HG03108 (cell line): ENCODE results near the gene ALG12.

ENCODE experiments used
- ATAC-seq: cut with Tn5 transposase; IDR thresholded peaks from one replicate; pipeline ENCODE4 v1.9.1; 2021; ENCODE audit warnings: moderate library complexity; ENCODE audit not compliant: unreplicated experiment

The ALG12 gene

DNA sequence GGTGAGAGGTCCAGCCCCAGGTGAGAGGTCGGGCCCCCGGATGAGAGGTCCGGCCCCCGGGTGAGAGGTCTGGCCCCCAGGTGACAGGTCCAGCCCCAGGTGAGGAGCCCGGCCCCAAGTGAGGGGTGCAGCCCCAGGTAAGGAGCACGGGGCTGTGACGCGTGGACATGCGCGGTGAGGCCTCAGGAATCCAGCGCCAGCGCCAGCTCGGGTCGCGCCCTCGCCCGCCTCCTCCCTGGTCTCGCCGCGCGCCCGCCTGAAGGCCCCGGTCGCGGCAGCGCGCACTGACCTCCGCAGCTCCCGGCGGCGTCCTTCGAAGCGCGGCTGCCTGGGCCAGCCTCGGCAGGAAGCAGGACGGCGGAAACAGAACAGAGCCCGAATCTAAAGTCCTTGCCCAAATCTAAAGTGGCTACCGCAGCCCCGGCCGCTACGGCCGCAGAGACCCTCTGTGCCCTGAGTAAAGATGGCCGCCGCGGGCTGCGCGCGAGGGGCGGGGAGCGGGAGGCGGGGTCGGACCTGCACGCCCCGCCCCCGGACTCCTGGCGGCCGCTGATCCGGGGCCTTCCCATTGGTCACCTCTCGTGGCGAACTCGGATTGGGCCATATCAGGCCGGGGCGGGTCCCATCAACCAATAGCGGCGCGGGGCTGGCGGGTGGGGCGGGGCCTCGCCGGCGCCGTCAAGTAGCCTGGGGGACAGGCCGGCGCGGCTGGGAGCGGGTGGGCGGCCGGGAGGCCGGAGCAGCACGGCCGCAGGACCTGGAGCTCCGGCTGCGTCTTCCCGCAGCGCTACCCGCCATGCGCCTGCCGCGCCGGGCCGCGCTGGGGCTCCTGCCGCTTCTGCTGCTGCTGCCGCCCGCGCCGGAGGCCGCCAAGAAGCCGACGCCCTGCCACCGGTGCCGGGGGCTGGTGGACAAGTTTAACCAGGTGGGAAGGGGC lies at the start of gene ALG12, which contains the start of gene CRELD2:
TSS of gene ALG12 (minus strand) at position 465 of the 937 bp plus-strand sequence. CDS start 4,673 bp downstream, outside the sequence.
TSS of gene CRELD2 (plus strand) at position 661 of the 937 bp plus-strand sequence. CDS start at position 797, 136 bp downstream.
- ATAC-seq = peak; percentile 88

DNA sequence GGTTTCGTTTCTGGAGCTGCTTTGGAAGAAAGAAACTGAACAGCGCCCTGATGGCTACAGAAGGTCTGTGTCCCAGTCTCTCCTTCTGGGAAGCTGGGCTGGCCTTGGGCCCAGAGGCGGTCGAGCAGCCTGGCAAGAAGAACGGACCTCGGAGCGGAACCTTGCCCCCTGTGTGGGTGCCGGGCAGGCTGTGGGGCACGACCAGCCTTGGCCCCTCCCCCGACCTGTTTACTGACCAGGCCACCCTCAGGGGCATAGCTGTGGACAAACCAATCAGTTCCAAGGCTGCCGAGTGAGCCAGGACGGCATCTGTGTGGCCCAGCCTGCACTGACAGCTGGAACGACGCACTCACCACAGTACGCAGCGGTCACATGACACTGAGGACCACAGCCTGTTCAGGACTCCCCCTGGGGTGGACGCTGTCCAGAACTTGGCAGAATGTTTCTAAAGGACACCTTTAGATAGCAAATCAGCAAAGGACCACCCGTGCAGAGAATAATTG lies 49.5 kb upstream of the ALG12 start:
- no peak for ATAC-seq

DNA sequence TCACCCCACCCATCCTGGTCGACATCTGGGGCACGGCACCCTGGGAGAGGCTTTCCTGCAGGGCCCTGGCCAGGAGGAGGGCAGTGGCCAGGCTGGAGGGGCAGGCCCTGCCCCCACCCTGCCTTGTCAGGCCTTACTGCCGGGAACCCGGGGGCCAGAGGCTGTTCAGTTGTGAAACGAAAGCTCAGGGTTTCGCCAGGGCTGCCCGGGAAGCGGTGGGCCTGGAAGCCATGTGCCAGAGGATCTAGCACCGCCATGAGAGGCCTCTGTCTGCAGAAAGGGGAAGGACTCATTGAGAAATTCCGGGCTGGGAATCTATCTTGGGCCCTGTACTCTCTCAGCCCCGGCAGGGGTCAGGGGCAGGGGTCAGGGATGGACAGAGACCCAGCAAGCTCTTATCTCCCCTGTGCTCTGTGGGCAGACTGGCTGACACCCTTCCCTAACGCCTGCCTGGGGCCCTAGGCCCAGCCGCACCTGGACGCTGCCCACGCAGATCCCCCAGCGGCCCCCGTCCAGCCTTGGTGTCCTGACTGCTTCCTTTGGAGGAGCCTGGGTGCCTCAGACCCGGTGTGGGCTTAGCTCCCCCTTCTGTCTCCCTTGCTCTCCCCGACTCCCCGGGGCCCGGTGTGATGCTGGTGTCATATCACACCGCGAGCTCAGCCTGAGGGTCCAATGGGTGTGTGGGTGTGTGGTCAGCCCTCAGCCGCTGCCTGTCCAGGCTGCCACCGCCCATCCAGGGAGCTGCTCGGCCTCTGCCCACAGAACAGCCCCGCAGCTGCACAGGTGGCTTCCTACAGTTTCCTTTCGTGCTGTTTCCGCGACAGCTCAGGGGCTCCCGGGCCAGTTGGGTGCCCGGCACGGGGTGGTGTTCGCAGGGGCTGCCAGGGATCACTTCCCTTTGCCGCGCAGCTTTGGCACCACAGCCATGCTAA lies 48.8 kb upstream of the ALG12 start:
- ATAC-seq = no peak

DNA sequence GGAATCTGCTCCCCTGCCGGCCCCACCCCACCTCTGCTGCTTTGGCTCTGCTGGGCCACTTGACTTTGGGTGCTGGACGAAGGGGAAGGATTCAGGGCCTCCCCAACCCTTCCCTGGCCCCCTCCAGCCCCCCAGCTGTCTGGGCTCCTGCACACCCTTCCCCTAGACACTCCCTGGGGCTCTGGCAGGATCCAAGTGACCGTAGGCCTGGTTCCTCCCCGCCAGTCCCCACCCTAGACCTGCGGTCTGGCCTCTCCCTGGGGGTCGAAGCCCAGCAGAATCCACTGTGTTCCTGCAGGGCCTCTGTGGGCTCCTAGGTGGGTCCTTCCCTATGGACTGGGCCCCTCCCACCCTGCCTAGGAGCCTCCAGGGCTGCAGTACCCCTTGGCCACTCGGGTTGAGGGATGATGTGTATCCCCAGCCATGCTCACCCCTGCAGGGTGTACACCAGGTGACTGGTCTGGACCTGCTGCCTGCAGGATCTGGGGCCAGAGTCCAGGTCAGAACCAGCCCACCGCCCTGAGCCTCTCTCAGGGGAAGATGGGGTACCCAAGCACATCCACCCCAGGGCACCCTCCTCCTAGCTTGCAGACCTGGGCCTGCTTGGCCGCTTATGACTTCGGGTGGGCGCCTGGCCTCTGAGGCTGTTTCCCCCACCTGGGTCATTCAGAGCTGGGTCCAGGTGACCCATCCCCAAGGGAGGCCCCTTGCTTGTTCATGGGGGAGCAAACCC lies 48.0 kb upstream of the ALG12 start:
- no peak for ATAC-seq

DNA sequence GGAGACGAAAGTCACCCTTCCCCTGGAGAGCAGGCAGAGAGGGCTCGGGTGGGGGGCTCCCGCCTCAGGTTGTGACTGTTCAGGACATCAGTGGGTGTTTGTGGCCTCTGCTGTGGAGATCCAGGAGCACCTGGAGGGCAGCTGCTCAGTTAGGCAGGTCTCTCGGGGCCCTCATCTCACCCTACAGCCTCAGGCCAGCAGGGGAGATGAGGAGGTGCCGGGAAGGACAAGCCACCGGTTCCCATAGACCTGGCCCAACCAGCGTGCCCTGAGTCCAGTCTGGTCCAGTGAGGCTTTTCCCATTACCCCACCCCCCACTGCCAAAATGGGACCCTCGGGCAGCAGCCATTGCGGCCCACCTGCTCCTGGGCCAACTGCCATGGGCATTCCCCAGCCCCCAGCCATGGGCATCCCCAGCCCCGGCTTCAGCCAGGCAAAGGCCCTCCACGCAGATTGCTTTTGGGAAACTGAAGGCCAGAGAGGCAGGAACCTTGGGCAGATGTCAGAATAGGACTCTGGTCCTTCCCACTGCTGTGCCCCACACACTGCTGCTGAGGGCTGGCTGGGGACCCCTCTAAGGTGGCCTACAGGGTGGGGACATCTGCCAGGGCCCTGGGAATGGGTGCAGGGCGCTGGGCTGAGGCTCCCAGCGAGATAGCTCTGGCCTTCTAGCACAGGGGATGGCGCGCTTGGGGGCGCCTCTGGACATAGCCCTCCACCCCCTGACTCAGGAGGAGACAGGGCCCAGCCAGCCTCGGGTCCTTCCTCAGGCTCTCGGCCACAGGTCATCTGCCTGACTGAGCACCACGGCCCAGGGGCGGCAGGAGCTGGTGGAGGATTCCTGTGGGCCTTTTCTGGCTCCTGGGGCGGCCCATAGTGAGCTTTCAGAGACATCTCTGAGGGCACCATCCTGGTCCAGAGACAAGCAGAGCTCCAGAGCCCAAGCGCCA lies 47.1 kb upstream of the ALG12 start:
- ATAC-seq = no peak

DNA sequence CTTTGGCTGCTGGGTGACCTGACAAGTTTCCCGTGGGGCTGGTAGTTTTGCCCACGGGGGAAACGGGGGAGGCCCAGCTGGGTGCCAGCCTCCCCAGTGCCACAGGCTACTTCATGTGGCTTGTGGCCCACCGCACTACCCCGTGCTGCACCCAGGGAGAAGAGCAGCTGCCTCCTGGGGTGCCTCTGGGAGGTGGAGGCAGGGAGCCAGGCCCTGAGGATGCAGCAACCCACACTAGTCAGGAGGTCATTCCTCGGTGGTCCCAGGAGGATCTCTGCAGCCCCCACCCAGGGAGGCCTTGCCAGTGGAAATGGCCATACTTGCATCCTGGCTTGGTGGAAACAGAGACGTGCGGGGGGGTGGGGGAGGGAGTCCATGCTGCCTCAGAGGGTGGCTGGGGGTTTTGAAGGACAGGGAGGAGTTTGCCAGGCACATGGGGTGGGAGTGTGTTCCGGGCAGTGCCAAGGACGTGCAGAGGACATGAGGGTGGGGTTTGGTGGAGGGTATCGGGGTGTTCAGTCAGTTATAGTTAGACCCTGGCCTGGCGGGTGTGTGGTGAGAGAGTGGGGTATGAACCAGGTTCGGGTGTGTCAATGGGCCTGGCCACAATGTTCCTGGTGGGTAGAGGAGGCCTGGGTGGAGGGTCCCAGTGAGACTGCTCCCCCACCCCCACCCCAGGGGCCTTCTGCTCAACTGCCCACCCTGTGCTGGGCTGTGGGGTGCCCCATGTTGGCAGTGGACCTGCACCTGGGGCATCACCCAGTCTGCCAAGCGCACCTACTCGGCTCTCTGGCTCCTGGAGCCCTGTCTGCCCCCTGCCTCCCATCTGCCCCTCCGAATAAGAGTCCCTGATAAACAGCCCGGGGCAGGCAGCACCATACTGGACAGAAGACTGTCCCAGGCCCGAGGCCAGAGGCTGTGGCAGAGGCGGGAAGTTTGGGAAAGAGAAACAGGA lies 46.2 kb upstream of the ALG12 start:
- no peak for ATAC-seq

DNA sequence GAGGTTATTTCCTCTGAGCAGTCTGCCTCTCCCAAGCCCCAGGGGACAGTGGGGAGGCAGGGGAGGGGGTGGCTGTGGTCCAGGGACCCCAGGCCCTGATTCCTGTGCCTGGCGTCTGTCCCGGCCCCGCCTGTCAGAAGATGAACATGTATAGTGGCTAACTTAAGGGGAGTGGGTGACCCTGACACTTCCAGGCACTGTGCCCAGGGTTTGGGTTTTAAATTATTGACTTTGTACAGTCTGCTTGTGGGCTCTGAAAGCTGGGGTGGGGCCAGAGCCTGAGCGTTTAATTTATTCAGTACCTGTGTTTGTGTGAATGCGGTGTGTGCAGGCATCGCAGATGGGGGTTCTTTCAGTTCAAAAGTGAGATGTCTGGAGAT lies 45.4 kb upstream of the ALG12 start:
- ATAC-seq = no peak

DNA sequence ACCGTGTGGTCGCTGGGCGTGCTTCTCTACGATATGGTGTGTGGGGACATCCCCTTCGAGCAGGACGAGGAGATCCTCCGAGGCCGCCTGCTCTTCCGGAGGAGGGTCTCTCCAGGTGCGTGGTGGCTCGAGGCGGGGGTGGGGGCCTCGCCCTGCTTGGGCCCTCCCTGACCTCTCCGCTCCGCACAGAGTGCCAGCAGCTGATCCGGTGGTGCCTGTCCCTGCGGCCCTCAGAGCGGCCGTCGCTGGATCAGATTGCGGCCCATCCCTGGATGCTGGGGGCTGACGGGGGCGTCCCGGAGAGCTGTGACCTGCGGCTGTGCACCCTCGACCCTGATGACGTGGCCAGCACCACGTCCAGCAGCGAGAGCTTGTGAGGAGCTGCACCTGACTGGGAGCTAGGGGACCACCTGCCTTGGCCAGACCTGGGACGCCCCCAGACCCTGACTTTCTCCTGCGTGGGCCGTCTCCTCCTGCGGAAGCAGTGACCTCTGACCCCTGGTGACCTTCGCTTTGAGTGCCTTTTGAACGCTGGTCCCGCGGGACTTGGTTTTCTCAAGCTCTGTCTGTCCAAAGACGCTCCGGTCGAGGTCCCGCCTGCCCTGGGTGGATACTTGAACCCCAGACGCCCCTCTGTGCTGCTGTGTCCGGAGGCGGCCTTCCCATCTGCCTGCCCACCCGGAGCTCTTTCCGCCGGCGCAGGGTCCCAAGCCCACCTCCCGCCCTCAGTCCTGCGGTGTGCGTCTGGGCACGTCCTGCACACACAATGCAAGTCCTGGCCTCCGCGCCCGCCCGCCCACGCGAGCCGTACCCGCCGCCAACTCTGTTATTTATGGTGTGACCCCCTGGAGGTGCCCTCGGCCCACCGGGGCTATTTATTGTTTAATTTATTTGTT lies 44.8 kb upstream of the ALG12 start:
- ATAC-seq = no peak

DNA sequence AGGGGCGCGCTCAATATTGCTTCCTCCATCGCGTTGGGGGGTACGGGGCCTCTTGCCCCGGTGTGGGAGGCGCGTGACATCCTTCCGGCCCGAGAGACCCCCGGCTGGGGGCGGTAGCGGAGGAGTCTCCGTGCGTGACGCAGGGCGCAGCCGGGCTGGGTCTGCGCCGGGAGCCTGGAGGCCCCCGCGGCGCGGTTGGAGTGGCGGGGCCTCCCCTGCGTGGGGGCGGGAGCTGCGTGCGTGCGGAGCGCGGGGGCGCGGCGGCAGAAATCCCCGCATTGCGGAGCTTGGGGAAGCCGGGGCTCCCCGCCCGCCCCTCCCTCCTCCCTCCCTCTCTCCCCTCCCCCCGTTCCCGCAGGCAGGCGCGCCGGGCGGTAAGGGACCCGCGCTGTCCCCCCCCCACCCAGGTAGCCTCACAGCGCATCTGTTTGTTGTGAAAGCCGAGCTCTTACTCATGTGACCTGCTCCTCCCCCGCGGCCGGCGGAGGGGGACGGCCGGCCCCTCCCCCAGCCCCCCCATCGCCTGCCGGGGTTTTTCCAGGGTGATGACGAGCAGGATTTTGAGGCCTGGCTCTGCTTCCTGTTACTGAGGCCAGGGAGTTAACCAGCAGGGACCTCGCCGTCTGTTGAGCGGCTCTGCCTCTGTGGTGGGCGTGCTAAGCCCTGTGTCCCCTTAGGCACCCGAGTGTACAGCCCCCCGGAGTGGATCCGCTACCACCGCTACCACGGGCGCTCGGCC lies 43.9 kb upstream of the ALG12 start:
- ATAC-seq = peak; percentile 20

DNA sequence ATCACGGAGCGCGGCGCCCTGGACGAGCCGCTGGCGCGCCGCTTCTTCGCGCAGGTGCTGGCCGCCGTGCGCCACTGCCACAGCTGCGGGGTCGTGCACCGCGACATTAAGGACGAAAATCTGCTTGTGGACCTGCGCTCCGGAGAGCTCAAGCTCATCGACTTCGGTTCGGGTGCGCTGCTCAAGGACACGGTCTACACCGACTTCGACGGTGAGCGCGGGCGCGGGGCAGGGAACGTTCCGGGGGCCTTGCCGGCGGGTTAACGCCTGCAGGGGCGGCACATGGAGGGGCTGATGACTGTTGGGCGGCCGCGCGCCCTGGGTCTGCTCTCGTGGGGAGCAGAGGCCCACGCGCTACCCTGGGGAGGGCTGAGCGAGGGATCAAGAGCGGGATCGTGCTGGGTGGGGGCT lies 43.4 kb upstream of the ALG12 start:
- ATAC-seq = no peak

DNA sequence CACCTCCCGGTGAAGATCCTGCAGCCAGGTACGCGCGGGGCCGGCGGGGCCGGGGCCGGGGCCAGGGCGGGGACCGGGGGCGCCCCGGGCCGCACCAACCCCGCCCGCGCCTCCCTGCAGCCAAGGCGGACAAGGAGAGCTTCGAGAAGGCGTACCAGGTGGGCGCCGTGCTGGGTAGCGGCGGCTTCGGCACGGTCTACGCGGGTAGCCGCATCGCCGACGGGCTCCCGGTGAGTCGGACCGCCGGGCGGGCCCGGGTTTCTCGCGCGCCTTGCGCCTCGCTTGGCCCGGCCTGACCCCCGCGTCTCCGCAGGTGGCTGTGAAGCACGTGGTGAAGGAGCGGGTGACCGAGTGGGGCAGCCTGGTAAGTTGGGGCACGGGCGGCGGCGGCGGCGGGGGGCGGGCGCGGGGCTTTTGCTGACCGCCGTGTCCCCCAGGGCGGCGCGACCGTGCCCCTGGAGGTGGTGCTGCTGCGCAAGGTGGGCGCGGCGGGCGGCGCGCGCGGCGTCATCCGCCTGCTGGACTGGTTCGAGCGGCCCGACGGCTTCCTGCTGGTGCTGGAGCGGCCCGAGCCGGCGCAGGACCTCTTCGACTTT lies 42.9 kb upstream of the ALG12 start:
- no peak for ATAC-seq

DNA sequence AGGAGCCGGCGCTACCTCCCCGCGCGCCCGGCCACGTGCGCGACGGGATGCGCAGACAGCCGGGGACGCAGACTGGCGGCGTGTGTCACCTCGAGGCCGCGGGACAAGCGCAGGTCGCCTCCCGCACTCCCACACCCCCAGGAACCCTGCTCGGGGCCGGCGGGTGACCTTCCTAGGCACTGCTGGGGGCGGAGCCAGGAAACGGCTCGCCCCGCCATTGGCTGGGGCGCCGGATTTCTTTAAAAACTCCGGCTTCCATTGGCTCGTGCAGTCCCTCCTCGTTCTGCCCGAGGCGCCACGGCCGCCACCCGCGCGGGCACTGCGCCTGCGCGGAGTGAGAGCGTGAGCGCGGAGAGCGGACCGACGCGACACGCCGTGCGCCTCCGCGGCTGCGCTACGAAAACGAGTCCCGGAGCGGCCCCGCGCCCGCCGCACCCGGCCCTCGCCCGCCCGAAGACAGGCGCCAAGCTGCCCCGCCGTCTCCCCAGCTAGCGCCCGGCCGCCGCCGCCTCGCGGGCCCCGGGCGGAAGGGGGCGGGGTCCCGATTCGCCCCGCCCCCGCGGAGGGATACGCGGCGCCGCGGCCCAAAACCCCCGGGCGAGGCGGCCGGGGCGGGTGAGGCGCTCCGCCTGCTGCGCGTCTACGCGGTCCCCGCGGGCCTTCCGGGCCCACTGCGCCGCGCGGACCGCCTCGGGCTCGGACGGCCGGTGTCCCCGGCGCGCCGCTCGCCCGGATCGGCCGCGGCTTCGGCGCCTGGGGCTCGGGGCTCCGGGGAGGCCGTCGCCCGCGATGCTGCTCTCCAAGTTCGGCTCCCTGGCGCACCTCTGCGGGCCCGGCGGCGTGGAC lies 42.1 kb upstream of the ALG12 start, which contains the start of gene PIM3:
TSS of gene PIM3 (plus strand) at position 614 of the 846 bp plus-strand sequence. CDS start at position 790, 176 bp downstream.
- ATAC-seq = peak; percentile 48

DNA sequence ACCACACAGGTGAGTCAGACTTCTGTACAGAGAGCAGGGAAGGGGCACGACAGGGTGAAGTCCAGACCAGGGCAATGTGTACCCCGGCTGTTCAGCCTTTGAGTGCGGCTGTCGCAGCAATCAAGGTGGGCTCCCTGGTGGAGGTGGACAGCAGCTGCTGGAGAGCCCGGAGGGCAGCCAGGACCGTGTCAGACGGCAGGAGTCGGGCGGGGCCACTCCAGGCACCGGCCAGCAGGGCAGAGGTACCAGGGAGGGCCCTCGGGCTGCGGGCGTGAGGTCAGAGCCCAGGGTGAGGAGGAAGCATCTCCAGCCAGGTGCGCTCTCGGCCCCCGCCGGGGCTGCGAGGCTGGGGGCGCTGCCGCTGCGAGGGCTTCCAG lies 41.5 kb upstream of the ALG12 start:
- no peak for ATAC-seq

DNA sequence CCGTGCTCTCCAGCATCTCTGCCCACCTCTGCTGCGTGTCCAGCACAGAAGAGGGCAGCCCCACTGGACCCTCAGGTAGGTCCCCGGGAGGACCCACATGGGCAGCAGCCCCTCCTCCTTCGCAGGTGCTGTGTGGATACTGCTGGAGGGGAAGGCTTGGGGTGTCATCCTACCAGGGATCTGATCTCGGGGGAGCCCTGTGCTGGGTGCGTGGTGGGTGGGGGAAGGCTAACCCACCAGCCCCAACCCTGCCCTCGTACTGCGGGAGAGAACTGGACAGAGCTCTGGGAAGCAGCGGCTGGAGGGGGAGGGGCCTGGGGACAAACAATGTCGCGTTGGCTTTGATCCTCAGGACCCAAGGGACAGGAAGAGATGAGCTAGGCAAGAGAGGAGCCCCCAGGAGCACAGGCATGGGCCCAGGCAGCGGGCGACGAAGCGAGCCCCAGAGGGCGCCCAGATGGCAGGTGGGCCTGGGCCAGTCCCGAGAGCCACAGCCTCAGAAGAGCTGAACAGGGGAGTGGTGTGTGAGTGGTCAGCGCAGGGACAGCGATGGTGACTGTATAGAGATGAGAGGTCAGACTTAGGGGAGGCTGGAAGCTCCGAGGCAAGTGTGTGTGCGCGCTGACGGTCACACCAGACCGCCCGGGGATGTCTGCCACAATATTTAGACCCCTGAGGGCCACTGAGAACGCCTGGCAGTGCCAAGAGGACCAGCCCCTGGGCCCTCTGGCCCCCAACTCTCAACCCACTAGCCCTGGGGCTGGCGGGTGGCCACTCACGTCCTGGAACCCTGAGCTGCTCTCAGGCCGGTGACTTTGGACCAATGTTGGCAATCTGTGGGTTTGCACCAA lies 40.9 kb upstream of the ALG12 start:
- no peak for ATAC-seq
